SK-N-SH (cell line): ENCODE results near the gene PROC. TPM values are rescaled to one million over a fixed set of nuclear protein-coding genes. Genes with fewer than 3 reads are reported as not detected.

Experiments
- FOXJ3 ChIP-seq: sonication (generic); formaldehyde crosslinking; IDR thresholded peaks from 2 replicates; pipeline ENCODE4 v1.5.1; 2020; ENCODE audit warnings: mild to moderate bottlenecking, missing genetic modification reagents
- MAX ChIP-seq: IDR thresholded peaks from 2 replicates; pipeline ENCODE4 v1.4.0; 2012; ENCODE audit warnings: low read depth
- MEF2A ChIP-seq: IDR thresholded peaks from 2 replicates; pipeline ENCODE4 v1.4.0; 2012; ENCODE audit warnings: low read depth, borderline replicate concordance
- polyA plus RNA-seq, 3 experiments: library from polyadenylated mRNA; depleted of rRNA; stranded (reverse); fragments of >200 nt; gene quantifications; 2 replicates each; pipeline ENCODE4 v1.2.3, GENCODE V29; 2012
- small RNA-seq, 7 experiments: library from RNA; depleted of rRNA; stranded (forward); fragments of <200 nt; gene quantifications; one replicate each; pipeline ENCODE3, GENCODE V24; 2012
- TF ChIP-seq, protein P1 (sequence below): IDR thresholded peaks from 2 replicates; pipeline ENCODE4; 2012

Gene PROC
- polyA plus RNA-seq, 1 of the 3 experiments (the other 2 are of a cell fraction), result 0.10 TPM

DNA sequence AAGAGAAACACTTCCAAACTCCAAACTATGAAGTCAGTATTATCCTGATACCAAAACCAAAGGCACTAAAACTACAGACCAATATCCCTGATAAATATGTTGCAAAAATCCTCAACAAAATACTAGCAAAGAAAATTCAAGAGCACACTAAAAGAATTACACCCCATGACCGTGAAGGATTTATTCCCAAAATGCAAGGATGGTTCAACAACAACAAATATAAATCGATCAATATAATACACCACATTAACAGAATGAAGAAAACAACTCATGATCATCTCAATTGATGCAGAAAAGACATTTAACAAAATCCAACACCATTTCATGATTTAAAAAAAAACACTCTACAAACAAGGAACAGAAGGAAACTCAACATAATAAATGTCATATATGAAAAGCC, 57.6 kb downstream of the PROC start (continued):
- TF ChIP-seq, protein P1, sequence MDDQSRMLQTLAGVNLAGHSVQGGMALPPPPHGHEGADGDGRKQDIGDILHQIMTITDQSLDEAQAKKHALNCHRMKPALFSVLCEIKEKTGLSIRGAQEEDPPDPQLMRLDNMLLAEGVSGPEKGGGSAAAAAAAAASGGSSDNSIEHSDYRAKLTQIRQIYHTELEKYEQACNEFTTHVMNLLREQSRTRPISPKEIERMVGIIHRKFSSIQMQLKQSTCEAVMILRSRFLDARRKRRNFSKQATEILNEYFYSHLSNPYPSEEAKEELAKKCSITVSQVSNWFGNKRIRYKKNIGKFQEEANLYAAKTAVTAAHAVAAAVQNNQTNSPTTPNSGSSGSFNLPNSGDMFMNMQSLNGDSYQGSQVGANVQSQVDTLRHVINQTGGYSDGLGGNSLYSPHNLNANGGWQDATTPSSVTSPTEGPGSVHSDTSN, result no peak
- TF ChIP-seq MEF2A (no peak), MAX (no peak), FOXJ3 (CRISPR knock-in tag) (no peak)

Small RNA genes lying within 50 kb of the gene (small RNA-seq; reads per million reads assigned to genes)
- gene MIR4783 (0 to 1.6 (median 0.21) reads per million in 7 experiments), gene RNU4-48P (0 to 0.06 (median 0) reads per million in 7 experiments)

Other genes starting within 250 kb of the PROC start
- 0.03 TPM in 1 of 2 replicates, not detected in the other for gene CYP27C1, start 198.1 kb upstream of the PROC start, polyA plus RNA-seq (2012; rRNA removed)
- gene ERCC3, start 124.3 kb upstream of the PROC start, polyA plus RNA-seq (2012; rRNA removed), result 84.8 and 101 TPM in 2 replicates
- gene MAP3K2, start 30.5 kb upstream of the PROC start, polyA plus RNA-seq (2012; rRNA removed), result 2.7 and 4.0 TPM in 2 replicates
- gene IWS1, start 108.1 kb downstream of the PROC start, polyA plus RNA-seq (2012; rRNA removed), result 24.6 and 30.0 TPM in 2 replicates
- gene MYO7B, start 117.3 kb downstream of the PROC start, polyA plus RNA-seq (2012; rRNA removed), result 0.06 and 0.08 TPM in 2 replicates
- 0.03 TPM in 1 of 2 replicates, not detected in the other for gene GPR17, start 227.7 kb downstream of the PROC start, polyA plus RNA-seq (2012; rRNA removed)